Loucy (cell line): ENCODE measurements around the gene TRIM33.

ENCODE experiments used
- CTCF ChIP-seq: fragments of 200-600 bp; sonication (generic); conservative IDR thresholded peaks from 2 replicates; pipeline ENCODE4 v1.5.1; 2014; ENCODE audit warnings: mild to moderate bottlenecking, antibody characterized with exemption, low read length
- EZH2phosphoT487 ChIP-seq: fragments of 200-600 bp; IDR thresholded peaks from 2 replicates; pipeline ENCODE4 v1.6.1; 2018; ENCODE audit warnings: antibody characterized with exemption, mild to moderate bottlenecking, moderate library complexity, borderline replicate concordance

- TF ChIP-seq CTCF (no peak), EZH2phosphoT487 (no peak)
Observed at GRCh38 chr1:114395863-114396262, 115.1 kb downstream of the TRIM33 start.
